Mucosa of descending colon (tissue), 3 donors: Measurements from ENCODE around the gene TSEN2. TPM values are rescaled to one million over a fixed set of nuclear protein-coding genes. Genes with fewer than 3 reads are reported as not detected.

Experiments used
- ATAC-seq: fragments of 200-7000 bp; cut with Tn5 transposase; one replicate; pipeline ENCODE4 v1.9.1; 2020; ENCODE audit warnings: mild to moderate bottlenecking, moderate library complexity
- DNase-seq, 3 donors: peaks; one replicate each; pipeline ENCODE4 v3.0.0-alpha.2; 2020
- H3K36me3 ChIP-seq: fragments of 200-600 bp; one replicate; pipeline ENCODE4 v1.8.0; 2021; ENCODE audit warnings: low read depth, mild to moderate bottlenecking
- H3K4me1 ChIP-seq: fragments of 200-600 bp; one replicate; pipeline ENCODE4 v1.8.0; 2021; ENCODE audit warnings: low read depth, mild to moderate bottlenecking
- H3K4me3 ChIP-seq: fragments of 200-600 bp; one replicate; pipeline ENCODE4 v1.8.0; 2021; ENCODE audit warnings: mild to moderate bottlenecking
- H3K9me3 ChIP-seq: fragments of 200-600 bp; one replicate; pipeline ENCODE4 v1.8.0; 2021; ENCODE audit warnings: mild to moderate bottlenecking
- intact Hi-C, 2 donors: fragments of 100-400 bp; cut with DNase I in 1 of 2; cut with micrococcal nuclease in 1 of 2; formaldehyde crosslinking; loops; one replicate each; pipeline versions ENCODE4 v1.11.0 to v1.11.1; 2022; cut with DNase I, micrococcal nuclease
- long read RNA-seq, 2 donors: library from polyadenylated mRNA; unstranded; transcript quantifications; one replicate each; pipeline ENCODE4 v2.0.0, GENCODE V29; 2019 to 2021
- total RNA-seq, 3 donors: library from RNA; stranded (reverse); fragmentation: NEBNext Ultra II Directional in 2 of 3; extraction: Animal tissue kit (Norgen Biotek cat#: 25700) in 2 of 3; gene quantifications; one replicate each; pipeline versions ENCODE4 v1.2.1 to v1.2.4, GENCODE V29; 2021 to 2023
- TF ChIP-seq, protein P1 (sequence below): fragments of 200-600 bp; IDR thresholded peaks from one replicate; pipeline ENCODE4 v1.8.0; 2022; ENCODE audit warnings: antibody characterized with exemption, mild to moderate bottlenecking
- donor health status: DM: no; HTN: no; CAD: no; lungs with moderate emphysema.
- donor health status: DM: no; HTN: no; CAD: no.
- donor health status: DM: no; HTN: yes; CAD: no.

TSEN2 gene
- 10 to 100 TPM; 18.2 to 29.7 (median 28.8) TPM for total RNA-seq
- long read RNA-seq, donor 1, partial matches to known transcripts = 1 of 17 reads
- long read RNA-seq, donor 1, other reads (novel, unspliced or antisense) = 14 of 17 reads
- long read RNA-seq, donor 2, partial matches to known transcripts = 1 of 7 reads
- long read RNA-seq, donor 2, other reads (novel, unspliced or antisense) = 6 of 7 reads

DNA sequence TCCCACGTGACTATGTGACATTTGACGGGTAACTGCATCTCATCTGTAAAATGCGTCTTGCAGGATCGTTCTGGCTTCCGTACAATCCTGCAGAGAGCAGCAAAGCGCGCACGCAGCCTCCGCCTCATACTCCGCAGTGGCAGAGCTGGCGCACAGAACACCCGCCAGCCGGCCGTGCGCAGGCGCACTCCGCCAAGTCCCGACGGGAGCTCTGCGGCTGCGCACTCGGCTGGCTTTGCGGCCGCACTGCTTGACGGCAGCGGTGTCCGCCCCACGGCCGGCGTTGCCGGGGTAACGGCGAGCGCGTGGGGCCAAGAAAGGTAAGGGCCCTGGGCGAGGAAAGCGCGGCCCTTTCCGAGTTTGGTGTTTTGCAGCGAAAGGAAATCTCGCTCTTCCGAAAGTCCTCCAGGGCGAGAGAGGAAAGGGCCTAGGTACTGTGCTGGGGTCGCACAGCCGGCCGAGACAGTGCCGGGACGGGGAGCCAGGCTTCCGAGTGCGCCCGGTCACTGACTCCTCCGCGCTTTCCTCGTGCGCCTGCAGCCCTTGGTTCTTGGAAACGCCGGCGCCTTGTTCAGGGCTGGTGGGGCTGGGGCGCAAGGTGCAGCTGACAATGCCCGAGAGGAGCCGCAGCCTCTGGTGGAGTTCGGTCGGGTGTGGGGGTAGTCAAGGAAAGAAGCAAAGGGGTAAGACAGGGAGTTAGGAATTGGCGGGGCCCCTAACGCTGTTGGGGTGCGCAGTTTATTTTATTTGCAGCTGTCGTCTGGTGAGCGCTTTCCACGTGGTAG, at the start of gene TSEN2:
TSEN2 (plus strand) TSS at position 283 of the 785 bp plus-strand sequence. CDS start 5,321 bp downstream, outside the sequence.
- Histone ChIP-seq H3K4me3 (peak within 1 kb of the TSS; percentile 33), H3K9me3 (no peaks in the 10 kb centered on the region), H3K36me3 (no peaks in the 10 kb centered on the region), H3K4me1 (peaks cover 24% of the 10 kb centered on the region)
- DNase-seq (peak; percentile 96 to 97 (median 96)), ATAC-seq (peak; percentile 86)
- TF ChIP-seq, protein P1, sequence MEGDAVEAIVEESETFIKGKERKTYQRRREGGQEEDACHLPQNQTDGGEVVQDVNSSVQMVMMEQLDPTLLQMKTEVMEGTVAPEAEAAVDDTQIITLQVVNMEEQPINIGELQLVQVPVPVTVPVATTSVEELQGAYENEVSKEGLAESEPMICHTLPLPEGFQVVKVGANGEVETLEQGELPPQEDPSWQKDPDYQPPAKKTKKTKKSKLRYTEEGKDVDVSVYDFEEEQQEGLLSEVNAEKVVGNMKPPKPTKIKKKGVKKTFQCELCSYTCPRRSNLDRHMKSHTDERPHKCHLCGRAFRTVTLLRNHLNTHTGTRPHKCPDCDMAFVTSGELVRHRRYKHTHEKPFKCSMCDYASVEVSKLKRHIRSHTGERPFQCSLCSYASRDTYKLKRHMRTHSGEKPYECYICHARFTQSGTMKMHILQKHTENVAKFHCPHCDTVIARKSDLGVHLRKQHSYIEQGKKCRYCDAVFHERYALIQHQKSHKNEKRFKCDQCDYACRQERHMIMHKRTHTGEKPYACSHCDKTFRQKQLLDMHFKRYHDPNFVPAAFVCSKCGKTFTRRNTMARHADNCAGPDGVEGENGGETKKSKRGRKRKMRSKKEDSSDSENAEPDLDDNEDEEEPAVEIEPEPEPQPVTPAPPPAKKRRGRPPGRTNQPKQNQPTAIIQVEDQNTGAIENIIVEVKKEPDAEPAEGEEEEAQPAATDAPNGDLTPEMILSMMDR = peak; percentile 26
- intact Hi-C loops = loop anchor here in 1 of 2 donors (5.0 to 10.0 kb wide), 3 partner anchors 60 to 347 kb away; partner anchors contain the start of genes MKRN2OS and PPARG

DNA sequence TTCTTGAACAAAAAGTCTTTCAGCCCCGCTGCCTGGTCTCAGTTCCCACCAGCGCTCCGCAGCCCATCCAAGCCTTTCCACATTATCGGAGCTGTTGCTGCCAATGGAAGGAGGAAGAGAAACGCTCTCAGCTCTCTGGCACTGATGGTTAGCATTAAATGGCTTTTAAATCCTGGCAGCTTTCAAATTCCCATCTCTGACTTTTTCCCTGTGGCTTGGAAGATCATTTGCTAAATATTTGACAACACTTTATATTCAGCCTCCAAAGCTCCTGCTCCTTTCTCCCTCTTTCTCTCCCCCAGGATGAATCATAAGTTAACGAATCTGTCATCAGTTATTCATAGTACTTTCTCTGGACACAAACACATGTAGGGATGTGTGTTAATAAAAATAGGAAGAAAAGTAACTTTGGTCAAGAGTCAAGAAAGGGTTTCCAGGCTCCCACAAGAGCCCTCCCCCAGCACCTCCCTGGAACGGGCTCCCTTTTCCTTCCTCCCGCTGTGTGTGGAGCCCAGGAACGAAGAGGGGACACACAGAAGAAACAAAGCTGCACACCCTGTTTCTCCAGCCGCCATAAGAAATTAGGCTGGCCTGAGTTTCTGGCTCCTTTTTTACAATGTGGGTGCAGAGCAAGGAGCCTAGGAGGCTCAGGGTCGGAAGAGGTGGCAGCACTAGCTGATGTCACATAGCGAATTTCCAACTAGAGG, 47.6 kb upstream of the TSEN2 start:
- DNase-seq = no peak
- no peaks in the 10 kb centered on the region for H3K9me3 ChIP-seq
- peaks cover 15% of the 10 kb centered on the region for H3K4me1 ChIP-seq
- no peak for ATAC-seq
- no peaks in the 10 kb centered on the region for H3K36me3 ChIP-seq
- TF ChIP-seq, protein P1 = no peak
- H3K4me3 ChIP-seq = no peak overlapping the region
- intact Hi-C loops = no loop called here

DNA sequence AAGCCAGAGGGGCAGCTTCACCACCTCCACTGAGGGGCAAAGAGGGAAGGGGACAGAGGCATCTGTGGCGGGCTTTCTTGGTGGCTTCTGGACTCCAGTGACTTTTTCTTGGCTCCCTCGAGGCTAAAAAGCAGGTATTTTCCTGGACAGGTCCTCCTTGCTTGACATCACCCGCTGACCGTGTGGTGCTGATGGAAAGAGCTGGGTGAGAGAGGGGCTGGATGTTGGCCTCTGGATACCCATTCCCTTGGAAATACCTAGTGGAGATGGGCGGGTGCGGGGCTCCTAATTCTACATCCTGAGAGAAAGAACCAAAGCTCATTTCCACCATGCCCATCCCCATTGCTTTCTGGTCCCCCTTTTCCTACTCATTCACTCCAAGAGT, 47.1 kb upstream of the TSEN2 start:
- no peak for ATAC-seq
- H3K4me3 ChIP-seq = no peak overlapping the region
- TF ChIP-seq, protein P1 = no peak

DNA sequence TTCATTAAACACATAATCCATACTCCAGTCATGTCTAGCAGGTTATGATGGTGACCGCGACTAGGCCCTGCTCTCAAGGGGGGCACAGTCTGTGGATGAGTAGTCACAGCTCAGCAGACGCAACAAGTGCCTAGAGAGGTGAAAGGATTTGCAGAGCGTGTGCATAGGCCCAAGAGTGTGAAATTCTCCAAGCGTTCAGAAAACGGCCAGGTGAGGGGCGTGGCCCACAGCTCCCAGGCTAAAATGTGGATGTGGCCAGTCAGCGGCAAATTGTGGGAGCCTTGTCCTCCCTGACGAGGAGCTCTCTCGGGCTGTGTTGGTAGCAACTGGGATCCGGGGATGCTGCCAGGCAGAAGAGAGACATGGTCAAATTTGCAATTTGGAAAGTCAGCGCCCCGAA, 46.4 kb upstream of the TSEN2 start:
- TF ChIP-seq, protein P1 = no peak
- no peaks in the 10 kb centered on the region for H3K36me3 ChIP-seq
- H3K4me3 ChIP-seq = no peak overlapping the region
- intact Hi-C loops = no loop called here
- no peaks in the 10 kb centered on the region for H3K9me3 ChIP-seq
- no peak for DNase-seq
- ATAC-seq = no peak
- H3K4me1 ChIP-seq = peaks cover 15% of the 10 kb centered on the region

More for the DNA sequence above, 47.1 kb upstream of the TSEN2 start:
- Histone ChIP-seq H3K4me1 (peaks cover 15% of the 10 kb centered on the region), H3K9me3 (no peaks in the 10 kb centered on the region), H3K36me3 (no peaks in the 10 kb centered on the region)
- no peak for DNase-seq
- intact Hi-C loops = no loop called here

DNA sequence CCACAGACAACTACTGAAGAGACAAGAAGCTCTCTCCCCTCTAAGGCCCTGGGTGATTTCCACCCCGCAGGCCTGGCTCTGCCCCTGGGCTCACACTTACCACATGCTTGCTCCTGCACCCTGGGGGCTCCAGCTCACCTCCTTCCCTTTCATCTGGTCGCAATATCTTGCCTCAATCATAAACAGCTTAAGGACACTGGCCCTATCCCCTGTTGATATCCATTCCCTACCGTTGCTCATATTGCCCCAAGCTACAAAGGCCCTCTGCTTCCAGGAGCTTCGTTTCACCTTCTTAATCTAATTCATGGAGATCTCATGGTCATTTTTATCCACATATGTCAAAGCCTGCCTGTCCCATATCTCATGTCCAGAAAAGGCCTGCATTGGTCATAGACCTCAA, 46.0 kb upstream of the TSEN2 start:
- ATAC-seq = no peak
- Histone ChIP-seq H3K4me3 (no peak overlapping the region), H3K4me1 (peaks cover 20% of the 10 kb centered on the region), H3K9me3 (no peaks in the 10 kb centered on the region), H3K36me3 (no peaks in the 10 kb centered on the region)
- DNase-seq = no peak
- TF ChIP-seq, protein P1 = no peak
- intact Hi-C loops = no loop called here
